SH-SY5Y (cell line): ENCODE data around the gene GFER.

Experiments used
- GATA2 ChIP-seq: IDR thresholded peaks from 2 replicates; pipeline ENCODE4 v1.6.1; 2011; ENCODE audit warnings: mild to moderate bottlenecking, low read depth, low read length
- GATA3 ChIP-seq: IDR thresholded peaks from 2 replicates; pipeline ENCODE4 v1.6.1; 2011; ENCODE audit warnings: low read depth, mild to moderate bottlenecking, low read length, moderate library complexity

GRCh38 chr16:1998360-1998835 is 14.4 kb downstream of the GFER start:
- TF ChIP-seq GATA2 = no peak
- TF ChIP-seq GATA3 = no peak
